CD4-positive, CD25-positive, alpha-beta regulatory T cell (primary cell): ENCODE data around the gene FAM219A. TPM values are rescaled to one million over a fixed set of nuclear protein-coding genes. Genes with fewer than 3 reads are reported as not detected.

Experiments
- ATAC-seq, 2 donors: fragments of 150-1000 bp; cut with Tn5 transposase; one replicate each; pipeline ENCODE4 v1.10.0; 2021; ENCODE audit warnings: low read depth in 2 of 2, moderate number of reproducible peaks in 2 of 2, moderate library complexity in 1 of 2
- DNase-seq, 3 donors: peaks; one replicate each; pipeline versions ENCODE4 v3.0.0 to v3.0.0-alpha.2; 2012 to 2022; ENCODE audit warnings: mixed read lengths in 1 of 3
- H3K27ac ChIP-seq: one replicate; pipeline ENCODE4 v1.7.0; 2013; ENCODE audit warnings: mild to moderate bottlenecking, low read length; ENCODE audit not compliant: insufficient read depth, poor library complexity, severe bottlenecking
- H3K27me3 ChIP-seq: one replicate; pipeline ENCODE4 v1.7.0; 2013; ENCODE audit warnings: low read length; ENCODE audit not compliant: control insufficient read depth, insufficient read depth
- H3K36me3 ChIP-seq: one replicate; pipeline ENCODE4 v1.7.0; 2013; ENCODE audit warnings: mild to moderate bottlenecking, low read length, moderate library complexity; ENCODE audit not compliant: control insufficient read depth, insufficient read depth
- H3K4me1 ChIP-seq: 2 replicates; pipeline ENCODE4 v1.7.0; 2013; ENCODE audit warnings: mild to moderate bottlenecking, low read length; ENCODE audit not compliant: insufficient read depth, control insufficient read depth, poor library complexity, severe bottlenecking
- H3K4me3 ChIP-seq: one replicate; pipeline ENCODE4 v1.7.0; 2013; ENCODE audit warnings: low read depth, mild to moderate bottlenecking, low read length, moderate library complexity
- H3K9me3 ChIP-seq, 2 experiments: 1 replicate in 1 of 2; 2 replicates in 1 of 2; pipeline ENCODE4 v1.7.0; 2013; ENCODE audit warnings: low read length in 2 of 2, mild to moderate bottlenecking in 1 of 2, moderate library complexity in 1 of 2; ENCODE audit not compliant: control insufficient read depth in 2 of 2
- H3K27ac Mint-ChIP-seq, 3 donors: one replicate each; pipeline ENCODE4 v1.8.0; 2020 to 2022; ENCODE audit warnings: mild to moderate bottlenecking in 3 of 3, mixed read lengths in 3 of 3, moderate library complexity in 2 of 3
- H3K27me3 Mint-ChIP-seq: one replicate; pipeline ENCODE4 v1.8.0; 2022; ENCODE audit warnings: mild to moderate bottlenecking, mixed read lengths
- H3K36me3 Mint-ChIP-seq: one replicate; pipeline ENCODE4 v1.8.0; 2020; ENCODE audit warnings: mixed read lengths
- H3K4me1 Mint-ChIP-seq, 4 donors: one replicate each; pipeline ENCODE4 v1.8.0; 2020 to 2022; ENCODE audit warnings: mixed read lengths in 4 of 4, mild to moderate bottlenecking in 1 of 4
- H3K4me3 Mint-ChIP-seq, 4 donors: one replicate each; pipeline ENCODE4 v1.8.0; 2020 to 2022; ENCODE audit warnings: mild to moderate bottlenecking in 4 of 4, mixed read lengths in 4 of 4, moderate library complexity in 3 of 4
- H3K9me3 Mint-ChIP-seq, 7 donors: one replicate each; pipeline ENCODE4 v1.8.0; 2020 to 2022; ENCODE audit warnings: mixed read lengths in 7 of 7, mild to moderate bottlenecking in 3 of 7, moderate library complexity in 2 of 7
- polyA plus RNA-seq, 4 donors: library from polyadenylated mRNA; unstranded; fragments of 300-500 nt; fragmentation: Illumina TruSeq; gene quantifications; one replicate each; pipeline ENCODE4 v1.2.3, GENCODE V29; 2021
- total RNA-seq: library from RNA; stranded (reverse); gene quantifications from one replicate; pipeline ENCODE4 v1.2.3, GENCODE V29; 2022

The FAM219A gene
- total and polyA plus RNA-seq, 5 donors from 2014 or later = 0.70 to 16.9 (median 1.1) TPM

DNA sequence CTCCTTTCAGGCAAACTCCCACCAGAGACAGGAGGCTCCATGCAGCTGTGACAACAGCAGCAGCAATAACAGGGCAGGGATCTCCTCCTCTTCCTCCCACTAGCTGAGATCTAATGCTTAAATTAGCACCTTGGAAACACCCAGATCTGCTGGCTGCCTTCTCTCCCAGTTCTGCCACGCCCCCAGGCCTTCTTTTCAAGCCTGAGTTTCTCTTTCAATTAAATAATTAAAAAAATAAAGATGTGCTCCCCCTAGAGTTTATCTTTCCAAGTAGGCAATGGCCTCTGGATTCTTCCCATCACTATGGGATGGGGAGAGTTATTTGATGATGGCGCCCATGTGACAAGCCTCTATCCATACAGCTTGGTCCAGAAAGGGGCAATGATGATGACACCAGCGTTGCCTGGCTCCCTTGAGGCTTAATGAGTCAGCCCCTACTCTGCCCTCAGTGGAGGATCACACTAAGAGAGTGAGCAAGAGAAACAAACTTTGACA is 3.8 kb downstream of the FAM219A start:
- H3K9me3 ChIP-seq = no peaks in the 10 kb centered on the region
- no peak for ATAC-seq
- no peaks in the 10 kb centered on the region for H3K36me3 ChIP-seq
- no peak overlapping the region for H3K27ac Mint-ChIP-seq
- peaks cover 5% of the 10 kb centered on the region for H3K36me3 Mint-ChIP-seq
- H3K27me3 ChIP-seq = no peaks in the 10 kb centered on the region
- H3K27ac ChIP-seq = no peak overlapping the region
- DNase-seq = peak in 1 of 3 donors; percentile 28
- no peak overlapping the region for H3K4me3 ChIP-seq
- no peak overlapping the region for H3K4me3 Mint-ChIP-seq
- H3K4me1 Mint-ChIP-seq = peaks cover 12 to 38% (median 24%) of the 10 kb centered on the region in 4 donors
- H3K4me1 ChIP-seq = peaks cover 22% of the 10 kb centered on the region
- H3K9me3 Mint-ChIP-seq = no peaks in the 10 kb centered on the region
- H3K27me3 Mint-ChIP-seq = peaks cover 9% of the 10 kb centered on the region

GRCh38 chr9:34452568-34452967 is 5.8 kb downstream of the FAM219A start:
- Histone ChIP-seq H3K9me3 (no peaks in the 10 kb centered on the region), H3K4me3 (no peak overlapping the region), H3K4me1 (peaks cover 10% of the 10 kb centered on the region), H3K36me3 (no peaks in the 10 kb centered on the region), H3K27me3 (no peaks in the 10 kb centered on the region), H3K27ac (no peak overlapping the region)
- H3K9me3 Mint-ChIP-seq = no peaks in the 10 kb centered on the region
- H3K27me3 Mint-ChIP-seq = no peaks in the 10 kb centered on the region
- H3K27ac Mint-ChIP-seq = no peak overlapping the region
- peaks cover 12 to 25% (median 19%) of the 10 kb centered on the region in 4 donors for H3K4me1 Mint-ChIP-seq
- ATAC-seq (no peak), DNase-seq (no peak)
- no peak overlapping the region for H3K4me3 Mint-ChIP-seq
- H3K36me3 Mint-ChIP-seq = peaks cover 5% of the 10 kb centered on the region

DNA sequence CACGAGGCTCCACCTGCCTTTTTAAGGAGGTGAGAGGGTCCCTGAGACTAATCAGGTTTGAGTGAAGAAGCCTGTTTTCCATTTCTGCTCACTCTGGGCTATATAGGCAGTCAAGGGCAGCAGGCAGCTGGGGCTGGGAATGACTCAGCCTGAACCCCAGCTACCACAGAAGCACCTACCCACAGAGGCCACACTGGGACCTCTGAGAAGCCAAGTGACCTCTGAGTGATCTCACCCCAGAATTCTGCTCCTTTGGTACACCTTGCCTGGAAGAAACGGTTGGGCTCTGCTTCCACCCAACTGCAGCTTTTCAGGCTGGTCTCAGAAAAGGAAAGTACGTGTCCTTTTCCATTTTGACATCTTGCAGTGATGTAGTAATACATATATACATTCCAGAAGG is 6.8 kb downstream of the FAM219A start:
- Histone ChIP-seq H3K4me1 (peaks cover under 1% of the 10 kb centered on the region), H3K4me3 (no peak overlapping the region), H3K27me3 (no peaks in the 10 kb centered on the region), H3K36me3 (no peaks in the 10 kb centered on the region), H3K9me3 (no peaks in the 10 kb centered on the region), H3K27ac (no peak overlapping the region)
- H3K9me3 Mint-ChIP-seq = no peaks in the 10 kb centered on the region
- no peak overlapping the region for H3K4me3 Mint-ChIP-seq
- H3K36me3 Mint-ChIP-seq = peaks cover 5% of the 10 kb centered on the region
- H3K4me1 Mint-ChIP-seq = peaks cover 4 to 15% (median 14%) of the 10 kb centered on the region in 4 donors
- peak overlapping the region in 1 of 3 donors; percentile 79 for H3K27ac Mint-ChIP-seq
- DNase-seq (peak in 1 of 3 donors; percentile 15), ATAC-seq (no peak)
- no peaks in the 10 kb centered on the region for H3K27me3 Mint-ChIP-seq

- Mint-ChIP-seq H3K36me3 (peaks cover 5% of the 10 kb centered on the region), H3K27me3 (no peaks in the 10 kb centered on the region), H3K4me3 (no peak overlapping the region), H3K27ac (peak overlapping the region in 1 of 3 donors; percentile 79), H3K9me3 (no peaks in the 10 kb centered on the region), H3K4me1 (peaks cover 3 to 13% (median 9%) of the 10 kb centered on the region in 4 donors)
- Histone ChIP-seq H3K9me3 (no peaks in the 10 kb centered on the region), H3K27ac (no peak overlapping the region), H3K27me3 (no peaks in the 10 kb centered on the region), H3K4me1 (no peaks in the 10 kb centered on the region), H3K4me3 (no peak overlapping the region), H3K36me3 (no peaks in the 10 kb centered on the region)
- ATAC-seq (no peak), DNase-seq (no peak)
Measured at GRCh38 chr9:34451135-34451534, 7.2 kb downstream of the FAM219A start.

GRCh38 chr9:34450644-34451043 is 7.7 kb downstream of the FAM219A start:
- H3K36me3 Mint-ChIP-seq = peaks cover 5% of the 10 kb centered on the region
- no peaks in the 10 kb centered on the region for H3K27me3 Mint-ChIP-seq
- no peaks in the 10 kb centered on the region for H3K9me3 ChIP-seq
- DNase-seq (no peak), ATAC-seq (no peak)
- H3K27ac Mint-ChIP-seq = no peak overlapping the region
- H3K27ac ChIP-seq = no peak overlapping the region
- H3K36me3 ChIP-seq = no peaks in the 10 kb centered on the region
- H3K4me3 Mint-ChIP-seq = no peak overlapping the region
- H3K9me3 Mint-ChIP-seq = no peaks in the 10 kb centered on the region
- H3K4me1 ChIP-seq = no peaks in the 10 kb centered on the region
- peaks cover 3 to 12% (median 7%) of the 10 kb centered on the region in 4 donors for H3K4me1 Mint-ChIP-seq
- no peak overlapping the region for H3K4me3 ChIP-seq
- no peaks in the 10 kb centered on the region for H3K27me3 ChIP-seq

DNA sequence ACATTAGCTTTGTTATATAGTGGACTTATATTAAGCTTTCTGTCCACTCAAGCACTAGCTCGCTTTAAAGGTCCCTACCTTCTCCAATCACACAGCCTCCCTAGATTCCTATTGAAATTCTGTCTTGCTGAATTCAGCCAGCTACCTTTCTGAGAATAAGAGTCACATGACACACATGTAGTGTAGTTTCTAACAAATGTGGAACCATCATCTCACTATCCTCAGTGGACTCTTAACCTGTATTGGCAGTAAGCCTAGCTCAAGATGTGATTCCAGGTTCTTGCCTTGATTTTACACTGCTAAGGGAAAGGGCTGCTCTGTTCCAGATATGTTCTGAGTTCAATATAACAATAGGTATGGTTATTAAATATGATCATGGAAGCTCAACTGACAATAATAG is 11.4 kb downstream of the FAM219A start:
- H3K27me3 ChIP-seq = no peaks in the 10 kb centered on the region
- no peak overlapping the region for H3K4me3 Mint-ChIP-seq
- no peak for DNase-seq

GRCh38 chr9:34446468-34446891 is 11.9 kb downstream of the FAM219A start:
- Histone ChIP-seq H3K4me3 (no peak overlapping the region), H3K27ac (no peak overlapping the region), H3K36me3 (no peaks in the 10 kb centered on the region), H3K27me3 (no peaks in the 10 kb centered on the region), H3K9me3 (no peaks in the 10 kb centered on the region), H3K4me1 (no peaks in the 10 kb centered on the region)
- no peak overlapping the region for H3K27ac Mint-ChIP-seq
- no peak overlapping the region for H3K4me3 Mint-ChIP-seq
- ATAC-seq (no peak), DNase-seq (no peak)
- H3K36me3 Mint-ChIP-seq = peaks cover 4% of the 10 kb centered on the region
- no peaks in the 10 kb centered on the region for H3K9me3 Mint-ChIP-seq
- H3K27me3 Mint-ChIP-seq = no peaks in the 10 kb centered on the region
- peaks cover under 1 to 10% (median 1%) of the 10 kb centered on the region in 4 donors for H3K4me1 Mint-ChIP-seq

More for the DNA sequence above, 11.4 kb downstream of the FAM219A start:
- no peaks in the 10 kb centered on the region for H3K4me1 ChIP-seq
- H3K4me1 Mint-ChIP-seq = peaks cover 0 to 11% (median 1%) of the 10 kb centered on the region in 4 donors
- H3K9me3 Mint-ChIP-seq = no peaks in the 10 kb centered on the region
- no peak for ATAC-seq
- no peaks in the 10 kb centered on the region for H3K36me3 ChIP-seq
- peaks cover 2% of the 10 kb centered on the region for H3K36me3 Mint-ChIP-seq
- no peak overlapping the region for H3K27ac Mint-ChIP-seq
- H3K9me3 ChIP-seq = no peaks in the 10 kb centered on the region
- H3K27ac ChIP-seq = no peak overlapping the region
- H3K4me3 ChIP-seq = no peak overlapping the region
- H3K27me3 Mint-ChIP-seq = no peaks in the 10 kb centered on the region

GRCh38 chr9:34443976-34444375 is 14.4 kb downstream of the FAM219A start:
- peaks cover 5% of the 10 kb centered on the region for H3K4me1 ChIP-seq
- H3K27ac ChIP-seq = no peak overlapping the region
- no peaks in the 10 kb centered on the region for H3K27me3 ChIP-seq
- peaks cover 8% of the 10 kb centered on the region for H3K36me3 Mint-ChIP-seq
- peaks cover 9 to 12% (median 9%) of the 10 kb centered on the region in 4 donors for H3K4me1 Mint-ChIP-seq
- H3K4me3 ChIP-seq = no peak overlapping the region
- H3K4me3 Mint-ChIP-seq = no peak overlapping the region
- peaks cover 0 to 1% (median 0%) of the 10 kb centered on the region in 7 donors for H3K9me3 Mint-ChIP-seq
- DNase-seq (no peak), ATAC-seq (no peak)
- no peaks in the 10 kb centered on the region for H3K27me3 Mint-ChIP-seq
- no peaks in the 10 kb centered on the region for H3K36me3 ChIP-seq
- H3K9me3 ChIP-seq = no peaks in the 10 kb centered on the region
- H3K27ac Mint-ChIP-seq = peak overlapping the region in 1 of 3 donors; percentile 66
